Measurements from ENCODE around the gene MEIS1. TPM values are rescaled to one million over a fixed set of nuclear protein-coding genes. Genes with fewer than 3 reads are reported as not detected.

MEIS1 gene
- total RNA-seq, 2 experiments from 2014 or later, result not detected

DNA sequence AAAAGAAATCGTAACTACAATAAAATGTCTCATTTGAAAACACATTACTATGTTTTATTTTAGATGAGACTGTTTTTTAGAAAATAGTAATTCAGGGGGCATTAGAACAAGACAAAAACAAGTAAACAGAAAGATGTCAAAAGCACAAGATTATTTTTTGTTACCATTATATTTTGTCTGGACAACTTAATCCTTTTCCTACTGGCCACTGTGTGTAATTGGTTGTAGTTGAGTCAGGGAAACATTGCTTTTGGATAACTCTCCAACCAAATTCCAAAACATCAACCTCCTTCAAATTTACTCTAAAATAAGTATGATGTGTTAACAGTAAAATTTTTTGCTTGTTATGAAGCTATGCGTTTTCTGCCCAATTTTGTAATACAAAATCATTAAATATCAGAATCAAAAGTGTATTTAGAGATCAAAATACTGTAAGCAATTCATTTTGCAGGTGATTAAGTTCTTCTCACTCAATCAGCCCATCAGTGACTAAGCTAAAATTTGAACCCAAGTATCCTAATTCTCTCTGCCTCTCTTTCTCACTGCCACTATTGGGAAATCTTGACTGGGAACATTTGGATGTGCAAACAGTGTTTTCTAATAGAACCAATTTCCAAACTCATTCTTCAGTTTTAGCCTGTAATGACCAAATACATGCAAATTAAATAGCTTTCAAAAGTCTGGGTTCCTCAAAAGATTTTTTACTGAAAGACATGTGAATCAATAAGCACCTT lies 11.4 kb upstream of the MEIS1 start:
- H3K36me3 Mint-ChIP-seq, result no peaks in the 10 kb centered on the region
- H3K27me3 Mint-ChIP-seq, result peaks cover 23% of the 10 kb centered on the region
- ChIA-PET POLR2A (no interaction called here), CTCF (interaction anchor here (1.1 kb wide), 1 partner anchor 1608 kb away, joined by 3 read pairs; no protein-coding TSS in a partner anchor)
- DNase-seq, result no peak
- H3K4me3 Mint-ChIP-seq, result no peak overlapping the region
- intact Hi-C loops (cut with micrococcal nuclease), result no loop called here
- H3K27ac Mint-ChIP-seq, result no peak overlapping the region
- H3K4me1 Mint-ChIP-seq (ENCODE audit: low read depth), result no peaks in the 10 kb centered on the region
- no peaks in the 10 kb centered on the region for H3K9me3 Mint-ChIP-seq

DNA sequence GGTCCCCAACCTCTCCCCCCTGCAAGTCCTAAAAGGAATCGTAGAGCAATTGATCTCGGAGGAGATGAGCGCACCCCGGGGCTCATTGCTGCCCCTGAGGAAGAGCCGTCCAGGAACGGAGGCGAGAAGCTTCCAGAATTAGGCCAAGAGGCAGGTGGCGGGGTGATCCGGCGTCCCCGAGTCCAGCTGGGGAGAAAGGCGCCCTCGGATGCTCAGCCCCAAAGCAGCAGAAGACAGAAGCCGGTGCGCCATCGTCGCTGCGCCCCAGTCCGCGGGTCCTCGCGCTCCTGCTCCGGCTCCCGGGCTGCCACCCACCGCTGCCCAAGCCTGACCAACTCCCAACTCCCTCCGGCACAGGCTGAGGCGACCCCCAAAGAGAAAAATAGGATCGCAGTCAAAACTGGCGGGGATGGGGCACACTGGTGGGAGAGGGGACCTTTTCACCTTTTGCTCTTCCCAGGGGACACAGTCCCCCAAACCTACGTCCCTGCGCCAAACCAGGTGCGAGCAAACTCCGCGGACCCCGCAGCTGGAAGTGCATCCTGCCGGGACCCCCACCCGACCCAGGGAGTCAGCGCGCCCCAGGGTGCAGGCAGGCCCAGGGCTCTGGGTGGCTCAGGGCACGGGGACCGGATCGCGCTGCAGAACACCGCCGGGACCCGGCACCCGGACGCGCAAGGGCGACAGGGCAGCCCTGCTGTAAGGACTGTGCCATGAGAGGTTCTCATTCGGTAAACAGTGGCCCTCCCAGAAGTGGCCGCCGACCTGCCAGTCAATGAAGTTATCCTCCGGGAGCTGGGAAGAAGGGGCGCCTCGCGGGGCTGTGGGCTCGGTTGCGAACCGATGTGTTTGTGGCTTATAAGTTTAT lies 8.4 kb upstream of the MEIS1 start:
- no peaks in the 10 kb centered on the region for H3K9me3 Mint-ChIP-seq
- H3K27me3 Mint-ChIP-seq, result peaks cover 44% of the 10 kb centered on the region
- POLR2A ChIA-PET, result no interaction called here
- no peak overlapping the region for H3K27ac Mint-ChIP-seq
- H3K4me3 Mint-ChIP-seq, result no peak overlapping the region
- no peak for DNase-seq
- CTCF ChIA-PET, result interaction anchor here (0.8 kb wide), 1 partner anchor 14 kb away, joined by 3 read pairs; no protein-coding TSS in a partner anchor
- H3K36me3 Mint-ChIP-seq, result no peaks in the 10 kb centered on the region
- no peaks in the 10 kb centered on the region for H3K4me1 Mint-ChIP-seq (ENCODE audit: low read depth)
- intact Hi-C loops (cut with micrococcal nuclease), result loop anchor here (5.0 kb wide), 1 partner anchor 1051 kb away; no protein-coding TSS in a partner anchor

DNA sequence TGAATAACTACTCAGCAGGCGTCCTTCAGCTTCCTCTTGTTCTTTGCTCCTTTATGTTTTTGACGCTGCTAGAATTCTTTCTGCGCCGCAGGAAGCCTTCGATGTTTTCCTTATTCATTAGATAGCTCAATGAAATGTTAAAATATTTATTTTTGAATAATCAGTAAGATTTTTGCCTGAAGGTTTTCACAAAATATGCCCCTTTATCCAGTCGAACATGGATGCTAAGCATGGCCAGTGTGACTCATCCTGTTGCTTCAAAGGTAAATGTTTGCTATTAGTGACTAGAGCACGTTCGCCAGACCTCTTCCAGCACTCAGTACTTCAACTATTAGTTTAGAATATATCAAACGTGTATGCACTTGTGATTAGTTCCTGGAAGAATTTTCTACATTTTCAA lies 7.6 kb upstream of the MEIS1 start:
- H3K4me1 Mint-ChIP-seq (ENCODE audit: low read depth), result no peaks in the 10 kb centered on the region
- no peaks in the 10 kb centered on the region for H3K9me3 Mint-ChIP-seq
- CTCF ChIA-PET, result interaction anchor here (0.8 kb wide), 1 partner anchor 13 kb away, joined by 3 read pairs; no protein-coding TSS in a partner anchor

DNA sequence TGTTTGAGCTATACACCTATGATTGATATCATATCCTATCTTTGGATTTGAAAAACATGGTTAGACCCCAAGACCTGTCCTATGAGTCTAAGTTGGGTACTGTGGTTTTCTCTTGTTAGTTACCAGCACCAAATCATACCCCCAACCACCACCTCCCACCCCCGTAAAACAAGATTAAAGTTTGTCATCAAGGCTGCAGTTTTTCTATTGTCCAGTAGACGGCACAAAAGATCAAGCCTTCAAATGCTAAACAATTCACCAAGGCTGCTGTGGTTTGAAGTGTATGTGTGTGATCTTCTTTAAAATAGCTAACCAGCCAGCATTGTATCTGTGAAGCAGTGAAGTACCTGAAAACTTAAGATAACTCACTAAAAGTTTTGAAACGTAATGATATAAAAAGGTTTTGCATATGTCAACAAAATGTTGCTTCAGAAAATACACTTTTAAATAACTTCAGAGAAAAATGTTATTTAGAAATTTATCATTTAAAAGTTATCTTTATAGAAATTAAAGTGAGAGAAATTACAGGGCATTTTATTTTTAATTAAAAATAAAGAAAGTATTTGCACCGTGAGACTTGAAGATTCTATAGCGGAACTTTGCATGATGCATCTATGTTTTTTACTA lies 5.8 kb upstream of the MEIS1 start:
- no peaks in the 10 kb centered on the region for H3K9me3 Mint-ChIP-seq
- no peak overlapping the region for H3K27ac Mint-ChIP-seq
- intact Hi-C loops (cut with micrococcal nuclease), result loop anchor here (5.0 kb wide), 1 partner anchor 1048 kb away; no protein-coding TSS in a partner anchor
- H3K36me3 Mint-ChIP-seq, result no peaks in the 10 kb centered on the region
- ChIA-PET CTCF (interaction anchor here (1.3 kb wide), 1 partner anchor 19 kb away, joined by 4 read pairs; no protein-coding TSS in a partner anchor), POLR2A (no interaction called here)
- peaks cover 66% of the 10 kb centered on the region for H3K27me3 Mint-ChIP-seq
- H3K4me1 Mint-ChIP-seq (ENCODE audit: low read depth), result peaks cover 13% of the 10 kb centered on the region
- H3K4me3 Mint-ChIP-seq, result no peak overlapping the region
- DNase-seq, result no peak

More for the DNA sequence above, 7.6 kb upstream of the MEIS1 start:
- Mint-ChIP-seq H3K27me3 (peaks cover 51% of the 10 kb centered on the region), H3K4me3 (no peak overlapping the region), H3K27ac (no peak overlapping the region), H3K36me3 (no peaks in the 10 kb centered on the region)
- POLR2A ChIA-PET, result no interaction called here
- intact Hi-C loops (cut with micrococcal nuclease), result loop anchor here (5.0 kb wide), 1 partner anchor 1050 kb away; no protein-coding TSS in a partner anchor
- DNase-seq, result no peak

DNA sequence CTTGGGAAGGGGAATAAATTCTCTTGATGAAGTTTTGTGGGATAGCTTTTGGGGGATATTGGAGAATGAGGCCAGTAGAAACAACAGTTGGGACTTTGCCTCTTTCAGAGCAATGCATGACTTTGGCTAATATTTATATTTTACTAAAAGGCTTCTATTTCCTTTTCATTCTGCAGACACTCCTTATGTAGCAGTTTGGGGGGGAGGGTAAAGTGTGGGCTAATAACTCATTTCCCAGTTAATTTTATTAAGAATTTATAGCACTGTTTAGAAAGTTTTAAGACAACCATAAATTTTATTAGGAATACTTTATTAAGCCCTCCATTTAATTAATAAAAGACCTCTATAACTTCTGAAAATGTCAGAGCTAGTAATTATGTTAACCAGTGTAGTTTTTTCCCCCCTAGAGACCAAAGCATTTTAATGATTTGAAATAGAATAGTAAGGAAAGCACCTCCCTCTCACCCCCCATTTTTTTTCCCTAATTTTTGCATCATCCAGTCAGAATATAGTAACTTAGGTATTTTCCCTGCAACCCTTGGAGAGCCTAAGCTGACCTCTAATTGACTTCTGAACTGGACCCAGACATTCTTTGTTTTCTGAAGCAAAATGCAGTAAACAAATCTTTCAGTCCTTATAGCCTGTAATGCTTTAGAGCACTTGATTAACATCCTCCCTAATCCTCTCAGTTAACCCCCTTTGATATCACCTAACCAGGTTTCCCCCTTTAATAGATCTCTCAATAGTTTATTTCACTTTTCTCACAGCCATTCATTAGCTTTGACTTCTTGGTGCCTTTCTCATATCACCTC lies 5.0 kb upstream of the MEIS1 start:
- peaks cover 71% of the 10 kb centered on the region for H3K27me3 Mint-ChIP-seq
- H3K4me3 Mint-ChIP-seq, result no peak overlapping the region
- intact Hi-C loops (cut with micrococcal nuclease), result loop anchor here (5.0 kb wide), 1 partner anchor 1047 kb away; no protein-coding TSS in a partner anchor
- DNase-seq, result no peak
- H3K4me1 Mint-ChIP-seq (ENCODE audit: low read depth), result peaks cover 20% of the 10 kb centered on the region
- ChIA-PET CTCF (no interaction called here), POLR2A (no interaction called here)
- no peaks in the 10 kb centered on the region for H3K36me3 Mint-ChIP-seq
- H3K9me3 Mint-ChIP-seq, result no peaks in the 10 kb centered on the region
- no peak overlapping the region for H3K27ac Mint-ChIP-seq

DNA sequence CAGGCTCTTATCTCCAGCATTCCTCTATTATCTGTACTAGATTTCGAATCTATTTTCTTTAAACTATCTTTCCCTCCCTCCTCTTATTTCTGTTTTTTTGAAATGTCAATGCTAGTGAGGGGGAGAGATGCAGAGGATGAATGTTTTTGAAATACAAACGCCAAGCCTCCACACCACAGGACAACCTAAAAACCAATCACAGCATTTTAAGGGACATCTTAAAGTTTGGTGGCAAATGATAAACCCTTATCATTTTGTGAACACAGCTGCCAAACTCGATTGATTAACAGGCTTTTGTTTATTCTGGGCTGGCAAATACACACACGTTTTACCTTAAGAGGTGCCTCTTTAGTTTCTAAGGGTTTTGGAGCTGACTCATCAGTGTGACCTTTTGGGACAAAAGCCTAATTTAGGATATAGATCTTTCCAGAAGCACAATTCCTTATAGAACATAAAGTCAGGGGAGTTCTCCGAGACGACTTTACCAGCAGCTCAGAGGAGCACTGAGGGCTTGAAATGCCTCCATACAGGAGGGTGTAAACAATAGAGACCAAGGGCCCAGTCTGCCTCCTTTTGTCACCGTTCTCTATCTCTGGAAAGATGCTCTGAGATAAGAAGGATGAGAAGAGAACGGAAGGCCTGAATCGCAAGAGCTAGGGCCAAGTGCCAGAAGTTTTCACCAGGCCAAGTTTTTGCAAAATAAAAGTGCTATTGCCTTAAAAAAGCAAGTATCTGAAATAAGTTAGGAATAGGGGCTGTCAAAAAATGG lies 4.2 kb upstream of the MEIS1 start:
- Mint-ChIP-seq H3K4me1 (ENCODE audit: low read depth) (peaks cover 28% of the 10 kb centered on the region), H3K27me3 (peaks cover 70% of the 10 kb centered on the region), H3K36me3 (no peaks in the 10 kb centered on the region), H3K4me3 (no peak overlapping the region), H3K9me3 (no peaks in the 10 kb centered on the region), H3K27ac (no peak overlapping the region)
- ChIA-PET POLR2A (no interaction called here), CTCF (no interaction called here)
- DNase-seq, result no peak
- intact Hi-C loops (cut with micrococcal nuclease), result no loop called here

DNA sequence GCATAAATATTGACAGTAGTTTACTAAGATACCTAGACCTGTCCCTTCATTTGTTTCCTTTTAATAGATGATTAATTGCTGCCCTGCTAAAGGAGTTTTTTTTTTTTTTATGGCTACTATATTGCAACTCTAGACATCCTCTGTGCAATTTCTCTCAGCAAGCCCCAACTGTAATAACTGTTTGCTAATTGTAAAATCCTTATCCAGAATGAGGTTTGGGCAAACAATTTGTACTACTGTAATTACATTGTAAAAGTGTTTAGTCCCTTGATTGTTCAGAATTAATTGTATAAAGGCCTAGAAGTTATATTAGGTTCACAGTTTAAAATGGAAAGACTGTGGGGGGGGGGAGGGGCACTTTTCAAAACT lies 3.7 kb upstream of the MEIS1 start:
- Mint-ChIP-seq H3K27me3 (peaks cover 67% of the 10 kb centered on the region), H3K36me3 (no peaks in the 10 kb centered on the region)

DNA sequence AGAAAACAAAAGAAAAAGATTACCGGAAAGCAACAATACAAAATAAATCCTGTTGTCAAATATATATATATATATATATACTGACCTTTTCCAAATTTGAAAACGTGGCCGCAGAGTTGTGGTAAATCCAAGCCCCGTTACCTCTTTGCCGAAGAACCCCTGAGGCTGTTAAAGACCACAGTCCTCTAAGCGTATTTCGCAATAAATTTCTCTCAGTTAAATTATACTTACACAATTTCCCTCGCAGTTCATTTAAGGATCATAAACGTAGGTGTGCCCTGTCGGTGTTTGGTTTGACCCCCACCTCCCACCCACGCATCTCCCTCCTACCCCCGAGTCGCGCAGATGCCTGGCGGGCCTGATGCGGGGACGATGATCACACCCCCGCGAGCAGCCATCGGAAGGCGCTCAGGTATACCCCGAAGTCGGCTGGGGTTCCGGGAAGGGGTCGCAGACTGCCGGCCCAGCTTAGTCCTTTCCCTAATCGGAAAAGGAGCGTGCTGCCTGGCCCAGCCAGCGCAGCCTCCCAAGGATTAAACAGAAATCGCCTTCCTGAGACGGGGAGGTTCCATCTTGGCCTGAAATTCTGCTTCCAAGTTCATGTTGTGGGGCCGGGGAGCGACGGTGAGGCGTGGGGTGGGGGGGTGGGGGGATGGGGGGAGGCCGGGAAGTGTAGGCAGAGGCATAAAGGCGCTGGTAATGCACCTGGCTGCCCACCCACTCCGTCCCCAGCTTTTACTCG lies 2.9 kb upstream of the MEIS1 start:
- intact Hi-C loops (cut with micrococcal nuclease), result no loop called here
- H3K27ac Mint-ChIP-seq, result no peak overlapping the region
- no peaks in the 10 kb centered on the region for H3K9me3 Mint-ChIP-seq
- no peak for DNase-seq
- H3K4me1 Mint-ChIP-seq (ENCODE audit: low read depth), result peaks cover 28% of the 10 kb centered on the region
- ChIA-PET POLR2A (no interaction called here), CTCF (no interaction called here)
- H3K36me3 Mint-ChIP-seq, result no peaks in the 10 kb centered on the region
- H3K4me3 Mint-ChIP-seq, result no peak overlapping the region
- peaks cover 72% of the 10 kb centered on the region for H3K27me3 Mint-ChIP-seq

More for the DNA sequence above, 3.7 kb upstream of the MEIS1 start:
- Mint-ChIP-seq H3K4me1 (ENCODE audit: low read depth) (peaks cover 28% of the 10 kb centered on the region), H3K27ac (no peak overlapping the region), H3K4me3 (no peak overlapping the region), H3K9me3 (no peaks in the 10 kb centered on the region)
- no peak for DNase-seq
- CTCF ChIA-PET, result no interaction called here
- intact Hi-C loops (cut with micrococcal nuclease), result no loop called here
- POLR2A ChIA-PET, result no interaction called here

DNA sequence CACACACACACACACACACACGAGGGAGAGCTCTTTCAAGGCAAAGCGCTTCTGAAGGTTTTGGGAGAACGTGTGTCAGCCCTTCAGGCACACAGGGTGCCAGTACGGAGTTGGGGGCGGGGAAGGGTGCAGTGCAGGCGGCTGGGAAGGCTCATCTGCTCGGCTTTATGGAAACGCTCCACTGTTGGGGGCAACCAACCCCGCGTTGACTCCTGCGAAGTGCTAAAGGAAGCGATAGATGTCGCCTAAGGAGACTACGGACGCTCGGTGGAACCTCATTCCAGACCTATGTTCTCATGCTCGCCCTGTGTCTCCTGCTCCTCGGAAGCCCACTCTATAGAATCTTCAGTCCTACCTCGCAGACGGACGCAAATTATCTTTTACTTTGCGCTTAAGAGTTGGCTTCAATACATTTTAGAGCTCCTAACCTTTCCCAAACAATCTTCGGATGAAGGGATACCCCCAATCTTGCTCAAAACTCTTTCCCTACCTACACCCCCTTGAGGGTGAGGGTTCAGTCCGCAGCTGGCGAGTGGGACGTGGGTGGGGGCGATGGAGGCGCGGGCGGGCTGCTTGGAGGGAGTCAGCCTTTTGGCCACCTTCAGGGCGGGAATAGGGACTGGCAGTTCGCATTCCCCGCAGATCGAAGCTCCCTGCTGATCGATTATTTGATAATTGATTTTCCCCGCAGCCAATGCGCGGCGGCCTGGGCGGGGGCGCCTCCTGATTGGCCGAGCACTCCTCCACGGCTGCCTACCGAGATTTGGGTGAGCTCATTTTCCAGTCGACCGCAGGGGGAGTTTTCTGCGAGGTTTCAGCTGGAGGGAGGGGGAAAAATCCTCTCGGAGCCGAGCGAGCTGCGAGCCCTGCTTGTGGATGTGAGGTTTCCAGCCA lies 1.9 kb upstream of the MEIS1 start:
- POLR2A ChIA-PET, result no interaction called here

DNA sequence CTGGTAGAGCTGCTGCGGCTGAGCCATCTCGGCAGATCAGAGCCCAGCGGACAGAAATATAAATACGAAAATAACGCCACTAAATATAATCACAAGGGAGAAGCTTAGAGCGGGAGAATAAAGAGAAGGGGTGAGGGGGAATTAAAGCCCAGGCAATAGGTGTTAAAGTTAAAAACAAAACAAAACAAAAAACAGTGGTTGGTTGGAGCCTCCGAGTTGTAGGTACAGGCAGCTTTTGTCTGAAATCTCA lies 1.3 kb upstream of the MEIS1 start:
- ChIA-PET CTCF (no interaction called here), POLR2A (interaction anchor here (1.2 kb wide), 1 partner anchor 14 kb away, joined by 3 read pairs; no protein-coding TSS in a partner anchor)
- no peak overlapping the region for H3K27ac Mint-ChIP-seq
- H3K9me3 Mint-ChIP-seq, result no peaks in the 10 kb centered on the region
- peak overlapping the region; percentile 55 for H3K4me3 Mint-ChIP-seq
- no peaks in the 10 kb centered on the region for H3K36me3 Mint-ChIP-seq
- DNase-seq, result no peak
- intact Hi-C loops (cut with micrococcal nuclease), result no loop called here
- H3K27me3 Mint-ChIP-seq, result peaks cover 78% of the 10 kb centered on the region
- H3K4me1 Mint-ChIP-seq (ENCODE audit: low read depth), result peaks cover 28% of the 10 kb centered on the region

More for the DNA sequence above, 1.9 kb upstream of the MEIS1 start:
- peak; percentile 37 for DNase-seq
- no peaks in the 10 kb centered on the region for H3K9me3 Mint-ChIP-seq
- H3K4me3 Mint-ChIP-seq, result peak overlapping the region; percentile 55
- peaks cover 77% of the 10 kb centered on the region for H3K27me3 Mint-ChIP-seq
- CTCF ChIA-PET, result no interaction called here
- peaks cover 28% of the 10 kb centered on the region for H3K4me1 Mint-ChIP-seq (ENCODE audit: low read depth)
- H3K36me3 Mint-ChIP-seq, result no peaks in the 10 kb centered on the region
- H3K27ac Mint-ChIP-seq, result no peak overlapping the region
- intact Hi-C loops (cut with micrococcal nuclease), result no loop called here
